GM23248 (cell line): ENCODE results near the gene PELI2. TPM values are rescaled to one million over a fixed set of nuclear protein-coding genes. Genes with fewer than 3 reads are reported as not detected.

Source experiments
- DNase-seq: peaks from one replicate; pipeline ENCODE4 v3.0.0-alpha.2; 2015
- H2AFZ ChIP-seq: fragments of 200-600 bp; sonication (generic); 2 replicates; pipeline ENCODE4 v1.6.1; 2016; ENCODE audit warnings: antibody characterized with exemption
- H3F3A ChIP-seq: fragments of 200-600 bp; sonication (generic); 2 replicates; pipeline ENCODE4 v1.6.1; 2016; ENCODE audit warnings: mild to moderate bottlenecking, antibody characterized with exemption, mixed run types; ENCODE audit not compliant: insufficient read depth
- H3K27ac ChIP-seq: fragments of 200-600 bp; sonication (generic); 2 replicates; pipeline ENCODE4 v1.5.1; 2016; ENCODE audit warnings: mild to moderate bottlenecking
- H3K27me3 ChIP-seq: fragments of 200-600 bp; sonication (generic); replicated peaks from 2 replicates; pipeline ENCODE4 v1.6.1; 2016; ENCODE audit warnings: mild to moderate bottlenecking; ENCODE audit not compliant: insufficient read depth
- H3K36me3 ChIP-seq: fragments of 200-600 bp; sonication (generic); 2 replicates; pipeline ENCODE4 v1.6.1; 2016; ENCODE audit warnings: low read depth, mild to moderate bottlenecking
- H3K4me1 ChIP-seq: fragments of 200-600 bp; sonication (generic); 2 replicates; pipeline ENCODE4 v1.6.1; 2016; ENCODE audit warnings: mild to moderate bottlenecking; ENCODE audit not compliant: insufficient read depth
- H3K4me2 ChIP-seq: fragments of 200-600 bp; sonication (generic); one replicate; pipeline ENCODE4 v1.6.1; 2016; ENCODE audit warnings: mild to moderate bottlenecking; ENCODE audit not compliant: unreplicated experiment
- H3K4me3 ChIP-seq: fragments of 200-600 bp; sonication (generic); 2 replicates; pipeline ENCODE4 v1.5.1; 2016; ENCODE audit warnings: mild to moderate bottlenecking
- H3K79me2 ChIP-seq: fragments of 200-600 bp; sonication (generic); 2 replicates; pipeline ENCODE4 v1.6.1; 2016; ENCODE audit warnings: mild to moderate bottlenecking; ENCODE audit not compliant: insufficient read depth
- H3K9ac ChIP-seq: fragments of 200-600 bp; sonication (generic); 2 replicates; pipeline ENCODE4 v1.6.1; 2016; ENCODE audit warnings: mild to moderate bottlenecking
- H3K9me2 ChIP-seq: fragments of 200-600 bp; sonication (generic); 2 replicates; pipeline ENCODE4 v1.6.1; 2016; ENCODE audit warnings: mixed run types, mild to moderate bottlenecking, moderate library complexity; ENCODE audit not compliant: insufficient read depth
- H3K9me3 ChIP-seq: fragments of 200-600 bp; sonication (generic); one replicate; pipeline ENCODE4 v1.6.1; 2017; ENCODE audit warnings: low read depth
- H4K20me1 ChIP-seq: fragments of 200-600 bp; sonication (generic); 2 replicates; pipeline ENCODE4 v1.6.0; 2016; ENCODE audit not compliant: insufficient read depth
- EZH2 ChIP-seq: fragments of 200-600 bp; sonication (generic); IDR thresholded peaks from 2 replicates; pipeline ENCODE4 v1.6.1; 2018; ENCODE audit warnings: antibody characterized with exemption, mild to moderate bottlenecking; ENCODE audit not compliant: insufficient read depth, poor library complexity, severe bottlenecking
- EZH2phosphoT487 ChIP-seq: fragments of 200-600 bp; sonication (generic); IDR thresholded peaks from 2 replicates; pipeline ENCODE4 v1.6.1; 2018; ENCODE audit warnings: antibody characterized with exemption, moderate library complexity, mild to moderate bottlenecking, low read depth; ENCODE audit not compliant: insufficient read depth
- WGBS, 2 experiments: methylation state at CpG; one replicate each; pipeline ENCODE4 v1.1.6; 2015 to 2017; ENCODE audit warnings: low lambda C conversion rate in 2 of 2, low coverage in 1 of 2; ENCODE audit errors: missing lambda C conversion rate in 2 of 2; 5-methylcytosine and 5-hydroxymethylcytosine counted together
- in situ Hi-C: fragments of 300-500 bp; cut with MboI; formaldehyde crosslinking; loops from 2 replicates; pipeline ENCODE4 v1.15.0; 2020
- polyA plus RNA-seq: library from polyadenylated mRNA; unstranded; fragments of >200 nt; fragmentation: Nextera tagmentation; extraction: Ambion mirVana; gene quantifications from 2 replicates; pipeline ENCODE4 v1.2.1, GENCODE V29; 2016
- total RNA-seq: library from RNA; depleted of rRNA; stranded (reverse); fragments of >200 nt; shearing (Covaris generic); gene quantifications from 2 replicates; pipeline ENCODE4 v1.2.3, GENCODE V29; 2014

The PELI2 gene
- total and polyA plus RNA-seq, 2 experiments from 2014 or later: 1.2 to 1.3 TPM

GRCh38 chr14:56137849-56138248 is 19.6 kb downstream of the PELI2 start:
- 96% methylated on average over 9 of the region's 9 CpGs for WGBS, 2 experiments
- H3F3A ChIP-seq: no peaks in the 10 kb centered on the region
- in situ Hi-C loops: no loop called here
- H3K36me3 ChIP-seq: no peaks in the 10 kb centered on the region
- no peak overlapping the region for H3K4me3 ChIP-seq
- no peak overlapping the region for H2AFZ ChIP-seq
- H3K4me1 ChIP-seq: peaks cover 4% of the 10 kb centered on the region; the same call in 1 of the 2 replicates
- H3K27ac ChIP-seq: no peak overlapping the region
- H3K79me2 ChIP-seq: no peaks in the 10 kb centered on the region; the same call in 1 of the 2 replicates
- no peak overlapping the region for H3K9ac ChIP-seq
- no peaks in the 10 kb centered on the region for H3K27me3 ChIP-seq
- no peak overlapping the region for H3K4me2 ChIP-seq
- TF ChIP-seq EZH2: no peak
- no peak for TF ChIP-seq EZH2phosphoT487
- DNase-seq: no peak
- H3K9me3 ChIP-seq: no peaks in the 10 kb centered on the region
- no peaks in the 10 kb centered on the region for H3K9me2 ChIP-seq
- H4K20me1 ChIP-seq: no peaks in the 10 kb centered on the region

- Histone ChIP-seq H3K4me3 (no peak overlapping the region), H3K4me2 (no peak overlapping the region), H3K79me2 (no peaks in the 10 kb centered on the region; the same call in 1 of the 2 replicates), H3K4me1 (peaks cover 4% of the 10 kb centered on the region; the same call in 1 of the 2 replicates), H3K9me3 (no peaks in the 10 kb centered on the region), H2AFZ (no peak overlapping the region), H4K20me1 (no peaks in the 10 kb centered on the region), H3K9me2 (no peaks in the 10 kb centered on the region), H3K27ac (no peak overlapping the region), H3K36me3 (no peaks in the 10 kb centered on the region), H3K9ac (no peak overlapping the region), H3K27me3 (no peaks in the 10 kb centered on the region), H3F3A (no peaks in the 10 kb centered on the region)
- 98 to 100% methylated on average over 2 of the region's 2 CpGs for WGBS, 2 experiments
- no peak for DNase-seq
- in situ Hi-C loops: no loop called here
- TF ChIP-seq EZH2 (no peak), EZH2phosphoT487 (no peak)
These were observed 20.7 kb downstream of the PELI2 start for GRCh38 chr14:56138928-56139327.

GRCh38 chr14:56142314-56142713 is 24.1 kb downstream of the PELI2 start:
- Histone ChIP-seq H3F3A (peaks cover 16% of the 10 kb centered on the region), H3K4me1 (peaks cover 13% of the 10 kb centered on the region), H3K27me3 (no peaks in the 10 kb centered on the region), H3K4me2 (no peak overlapping the region), H3K9ac (no peak overlapping the region), H3K9me3 (no peaks in the 10 kb centered on the region), H3K79me2 (no peaks in the 10 kb centered on the region; the same call in 1 of the 2 replicates), H3K36me3 (no peaks in the 10 kb centered on the region), H3K4me3 (no peak overlapping the region), H4K20me1 (no peaks in the 10 kb centered on the region), H2AFZ (no peak overlapping the region), H3K9me2 (no peaks in the 10 kb centered on the region), H3K27ac (no peak overlapping the region)
- no peak for DNase-seq
- WGBS, 2 experiments: 80 to 87% methylated on average over 4 of the region's 4 CpGs
- in situ Hi-C loops: no loop called here
- TF ChIP-seq EZH2: no peak
- no peak for TF ChIP-seq EZH2phosphoT487

GRCh38 chr14:56143025-56143424 is 24.8 kb downstream of the PELI2 start:
- no peak for DNase-seq
- Histone ChIP-seq H3K79me2 (no peaks in the 10 kb centered on the region; the same call in 1 of the 2 replicates), H3K9me3 (no peaks in the 10 kb centered on the region), H2AFZ (no peak overlapping the region), H3K36me3 (no peaks in the 10 kb centered on the region), H3K4me1 (peaks cover 13% of the 10 kb centered on the region), H3K27me3 (no peaks in the 10 kb centered on the region), H3F3A (peaks cover 16% of the 10 kb centered on the region), H3K27ac (no peak overlapping the region), H3K4me2 (no peak overlapping the region), H3K4me3 (no peak overlapping the region), H4K20me1 (no peaks in the 10 kb centered on the region), H3K9ac (no peak overlapping the region), H3K9me2 (no peaks in the 10 kb centered on the region)
- 71 to 75% methylated on average over 1 of the region's 1 CpG for WGBS, 2 experiments
- TF ChIP-seq EZH2 (no peak), EZH2phosphoT487 (no peak)
- in situ Hi-C loops: no loop called here

- TF ChIP-seq EZH2phosphoT487 (no peak), EZH2 (no peak)
- Histone ChIP-seq H3K9ac (no peak overlapping the region), H3K4me3 (no peak overlapping the region), H3K79me2 (no peaks in the 10 kb centered on the region), H3K9me2 (no peaks in the 10 kb centered on the region), H3K27ac (no peak overlapping the region), H3K27me3 (no peaks in the 10 kb centered on the region), H3K4me2 (no peak overlapping the region), H3K9me3 (no peaks in the 10 kb centered on the region), H3K36me3 (no peaks in the 10 kb centered on the region), H3K4me1 (peaks cover 13% of the 10 kb centered on the region), H3F3A (peaks cover 16% of the 10 kb centered on the region), H2AFZ (no peak overlapping the region), H4K20me1 (no peaks in the 10 kb centered on the region)
- no peak for DNase-seq
- WGBS, 2 experiments: 92 to 100% methylated on average over 1 of the region's 1 CpG
- in situ Hi-C loops: no loop called here
These were observed 26.0 kb downstream of the PELI2 start for GRCh38 chr14:56144176-56144575.
